Measurements from ENCODE around the gene C21orf58.

Gene C21orf58

DNA sequence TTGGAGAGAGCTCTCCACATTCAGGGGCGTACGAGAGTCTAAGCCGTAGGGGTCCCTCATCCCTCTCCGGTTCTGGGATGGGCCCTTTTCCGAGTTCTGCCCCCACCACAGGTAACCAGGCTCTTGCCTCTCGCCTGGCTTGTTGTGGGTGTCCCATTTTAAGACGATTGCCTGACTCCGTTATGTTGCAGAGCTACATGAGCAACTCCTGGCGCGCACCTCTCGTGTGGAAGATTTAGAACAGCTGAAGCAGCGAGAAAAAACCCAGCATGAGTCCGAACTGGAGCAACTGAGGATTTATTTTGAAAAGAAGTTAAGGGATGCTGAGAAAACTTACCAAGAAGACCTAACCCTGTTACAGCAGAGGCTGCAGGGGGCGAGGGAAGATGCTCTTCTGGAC, 29.2 kb upstream of the C21orf58 start:
- no peak for DNase-seq

DNA sequence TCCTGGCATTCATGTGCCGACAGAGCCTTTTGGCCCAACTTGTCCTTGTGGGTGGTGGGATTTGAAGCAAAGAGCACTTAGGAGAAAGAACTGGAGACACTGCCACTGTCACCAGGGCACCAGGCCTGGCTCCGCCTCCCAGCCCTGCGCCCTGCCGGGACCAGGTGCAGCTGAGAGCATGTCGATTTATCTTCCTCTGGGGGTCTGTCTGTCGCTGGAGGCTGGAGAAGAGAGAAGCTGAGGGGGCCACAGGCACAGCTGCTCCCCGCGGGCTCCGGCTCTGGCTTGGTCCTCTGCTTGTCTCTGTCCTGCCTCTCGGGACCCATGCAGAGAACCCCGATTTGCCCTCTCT, 28.5 kb upstream of the C21orf58 start:
- no peak for DNase-seq

- DNase-seq, result no peak
Measured at GRCh38 chr21:46351476-46352163, 27.9 kb upstream of the C21orf58 start.

DNA sequence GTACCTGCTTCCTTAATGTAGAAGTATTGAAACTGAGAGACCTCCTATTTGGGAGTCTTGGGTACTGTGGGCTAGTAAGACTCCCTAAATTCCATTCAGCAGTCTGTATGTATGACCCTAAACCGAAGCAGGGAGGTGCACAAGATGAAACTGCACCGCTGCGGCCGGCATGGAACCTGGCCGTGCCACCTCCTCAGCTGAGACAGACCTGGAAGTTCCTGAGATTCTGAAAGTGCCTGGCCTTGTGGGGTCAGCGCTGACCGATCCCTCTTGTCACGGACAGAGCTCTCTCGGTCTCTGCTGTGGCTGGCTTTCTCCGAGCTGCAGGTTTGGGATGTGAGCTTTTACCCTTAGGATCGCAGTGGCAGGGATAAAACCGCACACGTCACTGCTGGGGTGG, 27.3 kb upstream of the C21orf58 start:
- no peak for DNase-seq

GRCh38 chr21:46350571-46350970, 26.9 kb upstream of the C21orf58 start:
- DNase-seq, result no peak

- no peak for DNase-seq
Measured at GRCh38 chr21:46349134-46349760, 25.6 kb upstream of the C21orf58 start.

GRCh38 chr21:46347791-46348381, 24.2 kb upstream of the C21orf58 start:
- DNase-seq, result no peak

DNA sequence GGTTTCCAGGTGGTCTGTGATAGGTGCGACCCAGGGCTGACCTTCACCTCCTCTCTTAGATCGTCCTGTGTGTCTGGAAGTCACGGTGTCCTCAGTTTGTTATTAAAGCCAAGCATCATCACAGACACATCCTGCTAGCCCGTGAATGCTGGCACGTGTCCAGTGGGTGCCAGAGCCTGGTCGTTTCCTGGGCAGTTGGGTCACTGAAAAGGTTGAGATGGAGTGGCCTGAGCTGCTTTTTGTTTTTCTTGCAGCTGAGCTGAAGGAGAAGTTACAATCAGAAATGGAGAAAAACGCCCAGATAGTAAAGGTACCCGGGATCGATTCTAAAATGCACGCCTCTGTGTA, 23.5 kb upstream of the C21orf58 start:
- no peak for DNase-seq

DNA sequence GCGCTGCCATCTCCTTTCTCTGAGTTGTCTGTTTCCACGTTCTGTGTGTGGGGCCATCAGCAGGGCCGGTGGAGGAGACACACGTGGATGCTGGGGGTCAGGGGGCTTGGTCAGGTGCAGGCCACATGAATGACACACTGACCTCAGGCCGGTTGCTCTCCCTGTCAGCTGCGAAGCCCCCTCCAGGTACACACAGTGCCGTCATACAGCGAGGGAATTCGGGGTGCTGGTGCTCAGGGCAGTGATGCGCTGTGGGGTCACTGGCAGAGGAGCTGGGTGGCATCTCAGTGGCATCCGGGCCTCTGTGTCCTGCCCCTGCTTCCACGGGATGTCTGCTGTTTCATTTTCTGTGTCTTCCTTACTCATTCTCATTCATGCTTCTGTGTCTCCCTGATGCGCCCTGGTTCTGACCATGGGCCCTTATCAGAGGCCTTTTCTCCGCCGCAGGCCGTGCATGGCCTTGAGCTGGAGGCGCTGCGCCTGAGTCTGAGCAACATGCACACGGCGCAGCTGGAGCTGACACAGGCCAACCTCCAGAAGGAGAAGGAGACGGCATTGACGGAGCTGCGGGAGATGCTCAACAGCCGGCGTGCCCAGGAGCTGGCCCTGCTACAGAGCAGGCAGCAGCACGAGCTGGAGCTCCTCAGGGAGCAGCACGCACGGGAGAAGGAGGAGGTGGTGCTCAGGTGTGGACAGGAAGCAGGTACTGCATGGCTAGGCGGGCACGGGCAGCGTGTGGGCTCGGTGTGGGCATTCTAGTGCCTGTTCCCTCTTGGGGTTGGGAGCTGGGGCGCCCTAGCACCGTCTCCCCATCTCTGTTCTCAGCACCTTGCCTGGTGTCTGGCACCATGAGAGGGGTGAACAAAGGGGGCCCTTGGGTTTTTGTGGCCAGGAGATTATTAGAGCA, 22.9 kb upstream of the C21orf58 start:
- DNase-seq, result no peak

GRCh38 chr21:46345861-46346260, 22.2 kb upstream of the C21orf58 start:
- DNase-seq, result no peak

GRCh38 chr21:46344219-46344915, 20.7 kb upstream of the C21orf58 start:
- no peak for DNase-seq

DNA sequence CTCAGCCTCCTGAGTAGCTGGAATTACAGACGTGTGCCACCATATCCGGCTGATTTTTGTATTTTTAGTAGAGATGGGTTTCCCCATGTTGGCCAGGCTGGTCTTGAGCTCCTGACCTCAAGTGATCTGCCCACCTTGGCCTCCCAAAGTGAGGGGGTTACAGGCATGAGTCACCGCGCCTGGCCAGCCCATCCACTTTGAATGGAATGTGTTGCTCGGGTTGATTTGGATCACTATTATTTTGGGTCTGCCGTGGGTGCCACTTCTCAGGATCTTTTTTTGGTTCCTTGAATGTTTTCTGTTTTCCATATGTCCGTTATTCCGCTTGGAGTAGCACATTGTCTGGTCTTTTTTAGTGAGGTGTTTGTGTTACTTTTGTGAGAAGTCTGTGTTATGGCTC, 17.3 kb upstream of the C21orf58 start:
- DNase-seq, result no peak

DNA sequence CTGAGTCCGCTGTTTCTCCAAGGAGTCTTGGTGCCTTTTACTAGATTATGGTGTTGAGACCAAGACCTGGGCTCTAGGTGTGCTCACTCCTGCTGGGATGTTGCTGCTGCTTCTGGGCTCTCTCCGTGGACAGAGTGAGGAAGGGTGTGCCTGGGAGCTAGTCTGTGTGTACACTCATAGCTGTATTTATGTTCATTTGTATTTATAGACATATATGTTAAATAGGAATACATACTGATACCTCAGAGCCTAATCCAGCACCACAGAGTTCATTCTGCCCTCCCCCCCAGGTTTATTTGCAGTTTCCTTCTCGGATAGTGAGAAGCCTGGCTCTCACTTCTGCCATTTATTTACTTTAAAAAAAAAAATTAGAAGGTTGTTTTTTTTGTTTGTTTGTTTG, 12.9 kb upstream of the C21orf58 start:
- DNase-seq, result no peak

DNA sequence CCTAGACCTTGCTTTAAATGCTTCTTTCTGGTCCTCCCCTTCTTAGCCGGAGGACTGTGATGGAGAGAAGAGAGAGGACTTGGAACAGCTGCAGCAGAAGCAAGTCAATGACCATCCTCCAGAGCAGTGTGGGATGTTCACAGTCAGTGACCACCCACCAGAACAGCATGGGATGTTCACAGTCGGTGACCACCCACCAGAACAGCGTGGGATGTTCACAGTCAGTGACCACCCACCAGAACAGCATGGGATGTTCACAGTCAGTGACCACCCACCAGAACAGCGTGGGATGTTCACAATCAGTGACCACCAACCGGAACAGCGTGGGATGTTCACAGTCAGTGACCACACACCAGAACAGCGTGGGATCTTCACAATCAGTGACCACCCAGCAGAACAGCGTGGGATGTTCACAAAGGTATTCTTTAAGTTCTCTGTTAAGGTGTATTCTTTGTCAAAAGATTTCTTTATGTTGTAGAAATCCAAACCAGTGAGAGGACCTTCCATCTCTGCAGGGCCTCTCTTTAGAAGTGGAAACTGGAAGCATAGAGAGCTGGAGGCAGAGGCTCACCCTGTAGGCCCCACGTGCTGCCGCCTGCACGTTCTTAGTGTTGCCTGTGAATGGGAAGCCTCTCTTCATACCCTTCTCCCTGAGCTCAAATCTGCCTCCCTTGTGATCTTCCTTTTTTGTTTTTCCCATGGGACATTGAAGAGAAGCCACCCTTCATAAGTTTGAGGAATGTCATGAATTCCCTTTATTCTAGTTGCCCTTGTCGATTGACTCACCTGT, 10.9 kb upstream of the C21orf58 start:
- no peak for DNase-seq

GRCh38 chr21:46329796-46330195, 6.1 kb upstream of the C21orf58 start:
- no peak for DNase-seq

GRCh38 chr21:46328151-46328550, 4.5 kb upstream of the C21orf58 start:
- DNase-seq, result no peak

DNA sequence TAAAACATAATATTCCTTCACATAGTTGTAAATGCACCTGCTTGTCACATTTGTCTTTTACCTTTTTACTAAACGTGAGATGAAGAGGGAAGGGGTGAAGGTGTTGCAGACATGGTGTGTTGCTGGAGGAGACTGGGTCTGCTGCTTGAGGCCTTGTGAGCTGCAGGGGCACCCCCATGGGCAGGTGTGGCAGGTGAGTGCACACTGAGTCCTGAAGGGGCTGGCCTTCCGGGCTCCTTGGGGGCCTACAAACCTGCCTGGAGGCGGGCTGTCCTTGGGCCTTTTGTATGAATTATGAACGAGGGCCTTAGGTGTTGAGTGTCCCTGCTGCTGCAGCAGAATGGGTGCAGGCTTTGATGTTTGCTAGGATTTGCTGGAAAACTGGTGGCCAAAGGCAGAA, 4.0 kb upstream of the C21orf58 start:
- DNase-seq, result no peak

GRCh38 chr21:46326110-46326703, 2.5 kb upstream of the C21orf58 start:
- DNase-seq, result no peak

DNA sequence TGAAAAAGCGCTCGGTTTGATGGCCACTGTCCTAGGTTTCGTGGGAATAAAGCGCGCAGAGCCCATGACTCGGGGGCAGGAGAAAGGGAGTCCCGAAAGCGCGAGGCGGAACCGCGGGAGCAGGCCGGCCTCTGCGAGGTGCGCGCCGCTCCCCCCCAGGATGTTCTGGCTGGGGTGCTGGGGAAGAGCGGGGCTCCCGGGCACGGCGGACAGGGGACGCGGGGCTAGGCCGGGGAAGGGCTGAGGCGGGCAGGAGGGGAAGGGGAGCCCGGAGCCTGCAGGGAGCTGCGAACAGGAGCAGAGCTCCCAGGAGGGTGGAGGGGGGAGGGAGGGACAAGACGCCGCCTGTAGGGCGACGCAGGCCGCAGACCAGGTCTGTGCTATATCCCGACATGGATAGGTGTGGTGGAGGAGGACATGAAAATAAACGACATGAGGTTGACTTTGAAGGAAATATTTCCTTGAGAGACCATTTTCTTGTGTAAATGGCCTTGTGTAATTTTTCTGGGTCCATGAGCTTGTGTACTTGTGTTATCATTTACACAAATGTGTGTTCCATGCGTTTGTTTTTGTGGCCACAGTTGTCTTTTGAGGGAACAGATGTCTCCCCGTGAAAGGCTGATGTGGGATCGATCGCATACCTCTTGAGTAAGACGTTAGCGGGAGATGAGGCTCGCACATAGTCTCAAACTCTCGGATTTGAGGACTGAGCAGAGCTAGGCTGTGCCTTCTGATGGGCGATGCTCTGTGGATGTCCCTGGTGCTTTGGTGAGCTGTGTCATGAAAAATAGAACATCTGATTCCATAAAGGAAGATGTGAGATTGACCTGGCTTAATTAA, 1.6 kb upstream of the C21orf58 start:
- DNase-seq, result peak; percentile 42

GRCh38 chr21:46324390-46325072, 861 bp upstream of the C21orf58 start:
- peak; percentile 87 for DNase-seq
